Activated T-helper 1 cell treated with anti-CD3 and anti-CD28 coated beads, Interleukin-12 subunit alpha, Interleukin-12 subunit beta, Interleukin-2, Interleukin-4 antibody, amounts not matched to agents 30 ng/mL and 10 ng/mL and 1 ng/mL, durations not matched to agents 14 hours and 24 hours and 36 hours (primary cell): ENCODE measurements around the gene BHLHA9. TPM values are rescaled to one million over a fixed set of nuclear protein-coding genes. Genes with fewer than 3 reads are reported as not detected.
A peak's percentile ranks its signal among the peaks of the same experiment; 100 is the strongest.
"Not testable (repeated sequence)": the region's sequence is repeated elsewhere in the genome, so short reads cannot be mapped to it uniquely, and the experiment has no call there.

Experiments used
- DNase-seq: peaks from one replicate; pipeline ENCODE4 v3.0.0; 2021; ENCODE audit warnings: low spot score
- H3K27ac Mint-ChIP-seq: one replicate; pipeline ENCODE4 v1.8.0; 2021; ENCODE audit warnings: mild to moderate bottlenecking, mixed read lengths
- H3K27me3 Mint-ChIP-seq: one replicate; pipeline ENCODE4 v1.8.0; 2022; ENCODE audit warnings: mild to moderate bottlenecking, moderate library complexity, mixed read lengths; ENCODE audit not compliant: insufficient read depth
- H3K36me3 Mint-ChIP-seq: one replicate; pipeline ENCODE4 v1.8.0; 2021; ENCODE audit warnings: low read depth, mixed read lengths
- H3K4me1 Mint-ChIP-seq: one replicate; pipeline ENCODE4 v1.8.0; 2021; ENCODE audit warnings: low read depth, mixed read lengths
- H3K4me3 Mint-ChIP-seq: one replicate; pipeline ENCODE4 v1.8.0; 2021; ENCODE audit warnings: mild to moderate bottlenecking, moderate library complexity, mixed read lengths
- H3K9me3 Mint-ChIP-seq: one replicate; pipeline ENCODE4 v1.8.0; 2021; ENCODE audit warnings: mixed read lengths
- intact Hi-C: fragments of 100-400 bp; cut with micrococcal nuclease; formaldehyde crosslinking; loops from one replicate; pipeline ENCODE4 v1.15.1; 2024
- total RNA-seq: library from RNA; stranded (reverse); gene quantifications from 2 replicates; pipeline ENCODE4 v1.2.3, GENCODE V29; 2022

BHLHA9 gene
- total RNA-seq, 1 donor from 2014 or later = not detected

DNA sequence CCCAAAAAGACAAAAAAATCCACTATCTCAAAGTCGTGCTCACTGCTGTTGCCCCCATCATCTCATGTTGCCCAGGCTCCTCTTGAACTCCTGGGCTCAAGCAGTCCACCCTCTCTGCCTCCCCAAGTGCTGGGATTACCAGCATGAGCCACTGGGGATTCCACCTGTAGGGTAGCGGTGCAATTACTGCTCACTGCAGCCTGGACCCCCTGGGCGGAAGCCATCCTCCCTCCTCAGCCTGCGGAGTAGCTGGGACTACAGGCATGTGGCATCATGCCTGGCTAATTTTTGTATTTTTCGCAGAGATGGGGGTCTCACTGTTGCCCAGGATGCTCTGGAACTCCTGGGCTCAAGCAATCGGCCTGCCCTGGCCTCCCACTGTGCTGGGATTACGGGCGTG, 37.9 kb upstream of the BHLHA9 start:
- no peaks in the 10 kb centered on the region for H3K9me3 Mint-ChIP-seq
- no peak overlapping the region for H3K27ac Mint-ChIP-seq
- H3K27me3 Mint-ChIP-seq = peaks cover 41% of the 10 kb centered on the region
- H3K4me1 Mint-ChIP-seq = peaks cover 12% of the 10 kb centered on the region
- intact Hi-C loops = no loop called here
- peak overlapping the region; percentile 43 for H3K4me3 Mint-ChIP-seq
- no peak for DNase-seq
- peaks cover 1% of the 10 kb centered on the region for H3K36me3 Mint-ChIP-seq

DNA sequence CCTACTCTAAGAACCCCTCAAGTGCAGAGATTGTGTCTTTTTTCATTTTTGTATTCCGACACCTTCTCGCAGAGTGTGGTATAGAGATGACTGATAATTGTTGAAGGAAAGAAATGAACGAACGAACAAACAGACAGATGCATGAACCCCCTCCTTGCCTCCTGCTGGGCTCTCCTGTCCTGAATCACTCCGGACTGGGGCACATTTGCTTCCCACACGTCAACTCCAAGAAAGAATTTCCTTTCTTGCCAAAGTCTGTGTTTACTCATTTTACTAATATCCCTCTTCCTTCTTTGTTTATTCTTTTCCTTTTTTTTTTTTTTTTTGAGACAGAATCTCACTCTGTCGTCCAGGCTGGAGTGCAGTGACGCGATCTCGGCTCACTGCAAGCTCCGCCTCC, 37.5 kb upstream of the BHLHA9 start:
- Mint-ChIP-seq H3K9me3 (no peaks in the 10 kb centered on the region), H3K27ac (no peak overlapping the region), H3K27me3 (peaks cover 37% of the 10 kb centered on the region), H3K4me3 (no peak overlapping the region), H3K4me1 (peaks cover 10% of the 10 kb centered on the region), H3K36me3 (peaks cover 1% of the 10 kb centered on the region)
- intact Hi-C loops = no loop called here
- no peak for DNase-seq

DNA sequence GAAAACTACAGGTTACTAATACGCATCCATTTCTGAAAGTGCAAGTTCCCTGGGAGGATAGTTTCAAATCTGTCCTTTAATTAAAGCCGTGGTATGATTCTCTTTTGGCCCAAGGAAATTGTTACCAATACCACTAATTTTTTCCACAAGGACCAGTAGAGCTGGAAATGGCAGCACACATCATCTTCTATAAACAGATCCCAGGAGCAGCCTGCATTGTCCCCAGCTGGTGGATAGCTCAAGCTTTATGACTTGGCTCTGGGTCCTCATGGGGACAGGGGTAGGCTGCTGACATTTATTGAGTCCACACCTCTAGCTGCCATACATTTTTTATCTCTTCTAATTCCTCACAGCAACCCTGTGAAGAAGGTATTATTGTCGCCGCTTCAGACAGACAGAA, 35.8 kb upstream of the BHLHA9 start:
- intact Hi-C loops = no loop called here
- no peaks in the 10 kb centered on the region for H3K9me3 Mint-ChIP-seq
- no peak overlapping the region for H3K4me3 Mint-ChIP-seq

DNA sequence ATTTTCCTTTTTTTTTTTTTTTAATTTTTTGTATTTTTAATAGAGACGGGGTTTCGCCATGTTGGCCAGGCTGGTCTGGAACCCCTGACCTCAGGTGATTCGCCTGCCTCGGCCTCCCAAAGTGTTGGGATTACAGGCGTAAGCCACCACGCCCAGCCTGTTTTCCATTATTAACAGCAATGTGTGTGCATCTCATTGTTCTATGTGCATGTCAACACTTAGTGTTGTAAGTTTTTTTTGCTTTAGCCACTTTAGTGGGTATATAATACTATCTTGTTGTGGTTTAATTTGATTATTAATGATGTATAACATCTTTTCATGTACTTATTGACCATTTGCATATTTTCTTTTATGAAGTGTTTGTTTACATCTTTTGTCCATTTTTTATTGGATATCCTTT, 32.8 kb upstream of the BHLHA9 start:
- H3K4me1 Mint-ChIP-seq = peaks cover 13% of the 10 kb centered on the region

More for the DNA sequence above, 35.8 kb upstream of the BHLHA9 start:
- no peak for DNase-seq
- peaks cover 35% of the 10 kb centered on the region for H3K27me3 Mint-ChIP-seq
- H3K4me1 Mint-ChIP-seq = peaks cover 11% of the 10 kb centered on the region
- no peak overlapping the region for H3K27ac Mint-ChIP-seq
- peaks cover 1% of the 10 kb centered on the region for H3K36me3 Mint-ChIP-seq

DNA sequence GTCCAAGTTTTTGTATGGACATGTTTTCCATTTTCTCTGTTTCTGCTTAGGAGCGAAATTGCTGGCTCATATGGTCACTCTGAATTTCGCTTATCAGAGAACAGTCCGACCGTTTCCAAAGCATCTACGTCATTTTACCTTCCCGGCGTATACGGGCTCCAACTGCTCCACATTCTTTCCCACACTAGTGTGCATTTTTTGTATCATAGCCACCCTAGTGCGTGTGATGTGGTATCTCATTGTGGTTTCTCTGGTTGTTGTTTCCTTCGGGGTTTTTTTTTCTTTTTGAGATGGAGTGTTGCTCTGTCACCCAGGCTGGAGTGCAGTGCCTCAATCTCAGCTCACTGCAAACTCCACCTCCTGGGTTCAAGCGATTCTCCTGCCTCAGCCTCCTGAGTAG, 31.0 kb upstream of the BHLHA9 start:
- Mint-ChIP-seq H3K27me3 (peaks cover 22% of the 10 kb centered on the region), H3K36me3 (no peaks in the 10 kb centered on the region), H3K9me3 (no peaks in the 10 kb centered on the region), H3K4me1 (peaks cover 13% of the 10 kb centered on the region), H3K27ac (no peak overlapping the region), H3K4me3 (no peak overlapping the region)
- intact Hi-C loops = no loop called here
- DNase-seq = no peak

More for the DNA sequence above, 32.8 kb upstream of the BHLHA9 start:
- Mint-ChIP-seq H3K27me3 (peaks cover 27% of the 10 kb centered on the region), H3K36me3 (no peaks in the 10 kb centered on the region), H3K4me3 (no peak overlapping the region), H3K9me3 (no peaks in the 10 kb centered on the region), H3K27ac (no peak overlapping the region)
- no peak for DNase-seq
- intact Hi-C loops = no loop called here

DNA sequence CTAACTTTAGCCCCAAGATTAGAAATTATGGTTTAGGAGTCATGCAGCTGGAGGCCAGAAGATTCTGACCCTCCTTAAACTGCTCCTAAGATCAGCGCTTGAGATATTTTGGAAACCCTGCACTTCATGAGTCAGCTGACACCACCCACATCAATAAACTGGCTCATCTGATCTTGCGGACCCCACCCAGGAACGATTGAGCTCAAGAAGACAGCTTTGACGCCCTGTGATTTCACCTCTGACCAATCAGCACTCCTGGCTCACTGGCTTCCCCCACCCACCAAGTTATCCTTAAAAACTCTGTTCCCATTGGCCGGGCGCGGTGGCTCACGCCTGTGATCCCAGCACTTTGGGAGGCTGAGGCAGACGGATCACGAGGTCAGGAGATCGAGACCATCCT, 29.8 kb upstream of the BHLHA9 start:
- DNase-seq, H3K36me3 Mint-ChIP-seq, H3K27ac Mint-ChIP-seq, H3K9me3 Mint-ChIP-seq, intact Hi-C loops, H3K4me3 Mint-ChIP-seq: not testable (repeated sequence)
- peaks cover 13% of the 10 kb centered on the region for H3K4me1 Mint-ChIP-seq
- peaks cover 18% of the 10 kb centered on the region for H3K27me3 Mint-ChIP-seq

DNA sequence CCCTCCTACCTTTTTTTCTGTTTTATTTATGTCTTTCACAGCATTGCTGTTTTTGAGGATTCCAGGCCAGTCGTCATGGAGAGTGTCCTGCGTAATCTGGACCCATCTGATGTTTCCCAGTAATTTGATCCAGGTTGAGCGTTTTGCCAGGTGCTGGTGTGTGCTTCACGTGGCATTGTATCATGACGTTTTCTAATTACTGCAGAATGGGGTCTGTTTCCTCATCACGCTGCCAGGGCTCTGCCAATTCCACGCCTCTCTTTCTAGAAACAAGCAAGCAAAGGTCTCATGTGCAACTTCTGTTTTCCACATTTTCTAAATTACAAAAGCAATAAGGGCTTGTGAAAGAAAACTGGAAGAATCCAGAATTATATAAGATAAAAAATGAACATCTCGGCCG, 28.3 kb upstream of the BHLHA9 start:
- H3K9me3 Mint-ChIP-seq = no peaks in the 10 kb centered on the region
- no peak overlapping the region for H3K4me3 Mint-ChIP-seq
- no peaks in the 10 kb centered on the region for H3K36me3 Mint-ChIP-seq
- H3K4me1 Mint-ChIP-seq = peaks cover 13% of the 10 kb centered on the region
- intact Hi-C loops = no loop called here
- no peak for DNase-seq
- H3K27ac Mint-ChIP-seq = no peak overlapping the region
- peaks cover 18% of the 10 kb centered on the region for H3K27me3 Mint-ChIP-seq

DNA sequence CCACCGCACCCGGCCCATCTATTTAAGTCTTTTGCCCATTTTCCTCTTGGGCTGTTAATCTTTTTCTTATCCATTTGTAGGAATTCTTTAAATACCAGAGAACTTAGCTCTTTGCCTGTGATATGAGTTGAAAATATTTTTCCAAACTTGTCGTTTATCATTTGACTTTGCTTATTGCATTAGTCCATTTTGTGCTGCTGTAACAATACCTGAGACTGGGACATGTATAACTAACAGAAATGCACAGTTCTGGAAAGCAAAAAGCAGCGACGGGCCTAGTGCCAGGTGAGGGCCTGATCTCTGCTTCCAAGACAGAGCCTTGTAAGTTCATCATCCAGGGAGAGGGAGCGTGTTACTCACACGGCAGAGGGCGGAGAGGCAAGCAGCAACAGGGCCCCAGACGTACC, 25.6 kb upstream of the BHLHA9 start:
- Mint-ChIP-seq H3K36me3 (no peaks in the 10 kb centered on the region), H3K4me1 (peaks cover 7% of the 10 kb centered on the region), H3K27ac (no peak overlapping the region), H3K4me3 (no peak overlapping the region), H3K27me3 (peaks cover 14% of the 10 kb centered on the region), H3K9me3 (no peaks in the 10 kb centered on the region)
- intact Hi-C loops = no loop called here
- no peak for DNase-seq

DNA sequence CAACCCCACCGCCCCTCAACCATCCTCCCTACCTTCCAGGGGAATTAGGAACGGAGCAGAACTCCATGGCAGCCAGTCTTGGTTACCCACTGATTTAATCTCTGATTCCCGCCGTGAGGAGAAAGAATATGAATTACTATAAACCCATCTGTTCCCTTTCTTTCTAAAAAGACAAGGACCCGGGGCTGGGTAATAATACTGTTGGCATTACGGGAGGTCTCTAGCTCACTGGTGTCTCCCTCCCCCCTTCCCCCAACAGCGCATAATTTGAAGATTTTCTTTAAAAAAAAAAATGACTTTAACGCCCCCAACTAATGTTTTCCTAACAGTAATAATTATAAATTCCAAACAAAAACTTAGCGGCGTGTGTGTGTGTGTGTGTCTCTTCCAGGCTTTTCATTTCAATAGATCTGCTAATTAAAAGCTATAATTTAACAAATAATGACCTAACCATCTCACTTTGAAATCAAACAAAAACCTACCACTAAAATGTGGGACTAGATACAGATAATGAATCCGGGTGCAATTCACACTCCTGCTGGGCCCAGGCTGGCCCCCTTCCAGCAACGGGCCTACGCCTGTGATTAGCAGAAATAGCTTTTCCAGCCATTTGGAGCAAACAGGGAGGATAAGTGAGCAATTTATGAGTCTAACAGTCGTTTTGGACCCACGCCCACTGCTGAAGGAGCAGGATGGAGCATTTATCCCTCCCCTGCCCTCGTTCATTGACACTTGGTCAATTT, 18.2 kb upstream of the BHLHA9 start:
- no peaks in the 10 kb centered on the region for H3K36me3 Mint-ChIP-seq
- H3K27ac Mint-ChIP-seq = no peak overlapping the region
- intact Hi-C loops = no loop called here
- H3K4me1 Mint-ChIP-seq = no peaks in the 10 kb centered on the region
- no peak overlapping the region for H3K4me3 Mint-ChIP-seq
- no peak for DNase-seq
- H3K9me3 Mint-ChIP-seq = no peaks in the 10 kb centered on the region
- peaks cover 23% of the 10 kb centered on the region for H3K27me3 Mint-ChIP-seq

DNA sequence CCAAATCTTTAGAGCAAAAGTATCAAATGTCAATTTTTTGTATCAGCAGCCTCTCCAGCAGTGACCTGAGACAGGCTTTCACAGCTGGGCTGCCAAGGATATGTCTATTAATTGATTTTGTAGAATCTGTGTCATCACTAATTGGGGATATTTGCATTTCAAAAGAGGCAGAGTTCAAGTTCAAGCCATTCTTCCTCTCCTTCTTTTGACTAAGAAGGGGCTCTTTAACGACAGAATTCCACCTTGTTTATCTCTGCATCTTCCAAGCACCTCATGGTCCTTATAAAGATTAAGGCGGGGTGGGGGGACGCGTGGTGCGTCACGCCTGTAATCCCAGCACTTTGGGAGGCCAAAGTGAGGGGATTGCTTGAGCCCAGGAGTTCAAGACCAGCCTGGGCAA, 15.2 kb upstream of the BHLHA9 start:
- DNase-seq = no peak
- Mint-ChIP-seq H3K27ac (no peak overlapping the region), H3K36me3 (no peaks in the 10 kb centered on the region), H3K4me3 (no peak overlapping the region), H3K4me1 (peaks cover 16% of the 10 kb centered on the region), H3K9me3 (no peaks in the 10 kb centered on the region), H3K27me3 (peaks cover 41% of the 10 kb centered on the region)
- intact Hi-C loops = loop anchor here (5.0 kb wide), 1 partner anchor 377 kb away; no protein-coding TSS in a partner anchor

DNA sequence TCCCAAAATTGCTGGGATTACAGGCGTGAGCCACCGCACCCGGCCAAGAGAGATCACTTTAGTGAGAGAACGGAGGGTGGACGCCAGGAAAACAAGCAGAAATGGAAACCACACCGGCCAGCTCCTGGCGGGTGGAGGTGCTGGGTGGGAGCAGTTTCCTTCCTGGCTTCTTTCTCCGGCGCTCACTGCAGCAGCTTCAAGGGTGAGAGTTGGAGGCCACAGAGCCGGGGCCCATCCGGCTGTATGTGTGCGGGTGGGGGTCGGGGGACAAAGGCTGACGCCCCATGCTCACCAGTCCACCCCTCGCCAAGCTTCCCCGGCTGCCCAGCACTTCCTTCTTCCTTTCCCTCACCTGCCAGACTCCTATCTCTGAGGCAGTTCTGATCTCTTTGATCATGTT, 13.5 kb upstream of the BHLHA9 start:
- DNase-seq = no peak
- Mint-ChIP-seq H3K36me3 (no peaks in the 10 kb centered on the region), H3K9me3 (no peaks in the 10 kb centered on the region), H3K4me3 (no peak overlapping the region), H3K27ac (no peak overlapping the region), H3K4me1 (peaks cover 19% of the 10 kb centered on the region), H3K27me3 (peaks cover 49% of the 10 kb centered on the region)
- intact Hi-C loops = loop anchor here (5.0 kb wide), 1 partner anchor 376 kb away; no protein-coding TSS in a partner anchor

DNA sequence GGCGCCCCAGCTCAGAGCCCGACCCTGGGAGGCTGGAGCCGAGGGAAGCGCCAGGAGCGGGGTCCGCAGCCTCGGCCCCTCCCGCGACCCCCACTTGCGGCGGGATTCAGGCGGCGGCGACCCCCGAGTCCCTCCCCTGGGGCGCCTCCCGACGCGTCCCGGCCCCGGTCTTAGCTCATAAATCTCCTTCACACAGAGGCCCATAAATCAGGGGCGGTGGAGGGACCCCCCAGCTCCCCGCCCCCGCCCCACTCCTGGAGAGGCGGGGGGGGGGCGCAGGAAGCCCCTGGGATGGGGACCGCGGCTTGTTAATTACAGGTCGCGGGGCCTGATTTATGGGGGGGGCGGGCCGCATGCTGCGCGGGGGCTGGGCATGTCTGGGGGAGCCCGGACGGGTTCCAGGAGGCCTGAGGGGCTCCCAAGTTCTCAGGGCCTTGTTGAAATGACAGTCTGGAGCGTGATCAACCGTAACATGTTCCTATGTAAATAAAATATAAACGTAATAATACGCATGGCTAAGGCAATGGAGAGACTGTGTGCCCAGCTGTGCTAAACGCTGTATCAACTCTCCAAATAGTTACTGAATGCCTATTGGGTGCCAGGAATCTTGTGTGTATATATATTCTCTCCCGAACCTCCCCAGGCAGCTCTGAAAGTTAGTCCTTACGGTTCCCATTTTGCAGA, 10.0 kb upstream of the BHLHA9 start:
- Mint-ChIP-seq H3K9me3 (no peaks in the 10 kb centered on the region), H3K27me3 (peaks cover 50% of the 10 kb centered on the region), H3K36me3 (no peaks in the 10 kb centered on the region), H3K4me3 (peak overlapping the region; percentile 10), H3K27ac (no peak overlapping the region), H3K4me1 (peaks cover 19% of the 10 kb centered on the region)
- intact Hi-C loops = no loop called here
- no peak for DNase-seq

DNA sequence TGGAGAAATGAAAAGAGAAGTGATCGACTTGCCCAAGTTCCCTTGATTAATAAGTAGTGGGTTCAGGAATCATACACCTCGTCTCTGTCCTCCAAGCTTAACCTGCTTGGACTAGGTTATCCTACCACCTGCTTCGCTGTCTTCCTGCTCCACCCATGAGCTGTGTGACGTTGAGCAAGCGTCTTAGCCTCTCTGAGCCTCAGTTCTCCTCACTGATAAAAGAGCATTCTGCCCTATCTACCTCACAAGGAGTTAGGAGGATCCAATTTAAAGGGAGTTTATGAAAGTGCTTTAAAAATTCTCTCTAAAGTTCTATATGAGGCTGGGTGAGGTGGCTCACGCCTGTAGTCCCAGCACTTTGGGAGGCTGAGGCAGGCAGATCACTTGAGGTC, 9.5 kb upstream of the BHLHA9 start:
- Mint-ChIP-seq H3K4me3 (peak overlapping the region; percentile 10), H3K4me1 (peaks cover 19% of the 10 kb centered on the region), H3K9me3 (no peaks in the 10 kb centered on the region), H3K27ac (no peak overlapping the region), H3K27me3 (peaks cover 45% of the 10 kb centered on the region), H3K36me3 (no peaks in the 10 kb centered on the region)
- DNase-seq = no peak
- intact Hi-C loops = no loop called here
